Fibroblast of peridontal ligament (primary cell): ENCODE data around the gene IL1RL2.

Experiments
- DNase-seq: peaks from one replicate; pipeline ENCODE4 v3.0.0-alpha.2; 2010; ENCODE audit errors: extremely low read depth

IL1RL2 gene

DNA sequence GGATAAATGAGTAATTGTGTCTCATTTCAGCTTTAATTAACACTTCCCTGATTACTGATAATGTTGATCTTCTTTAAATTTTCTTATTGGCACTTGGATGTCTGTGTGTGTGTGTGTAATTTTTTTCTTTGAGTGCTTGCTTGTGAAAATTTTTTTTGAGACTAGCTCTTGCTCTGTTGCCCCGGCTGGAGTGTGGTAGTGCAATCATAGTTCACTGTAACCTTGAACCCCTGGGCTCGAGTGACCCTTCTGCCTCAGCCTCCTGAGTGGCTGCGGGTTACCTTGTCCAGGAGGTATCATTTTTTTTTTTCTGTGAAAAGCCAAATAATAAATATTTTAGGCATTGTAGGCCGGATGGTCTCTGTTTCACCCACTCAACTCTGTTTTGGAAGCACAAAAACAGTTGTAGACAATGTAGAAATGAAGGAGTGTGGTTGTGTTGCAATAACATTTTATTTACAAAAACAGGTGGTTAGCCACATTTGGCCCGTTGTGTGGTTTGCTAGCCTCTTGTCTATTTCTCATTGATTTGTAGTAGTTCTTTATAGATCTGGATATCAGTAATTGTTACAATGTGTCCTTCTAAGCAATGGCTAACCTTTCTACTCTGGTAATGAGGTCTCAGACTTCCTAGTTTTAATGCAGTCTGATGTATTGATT, 7.9 kb downstream of the IL1RL2 start:
- DNase-seq = no peak

DNA sequence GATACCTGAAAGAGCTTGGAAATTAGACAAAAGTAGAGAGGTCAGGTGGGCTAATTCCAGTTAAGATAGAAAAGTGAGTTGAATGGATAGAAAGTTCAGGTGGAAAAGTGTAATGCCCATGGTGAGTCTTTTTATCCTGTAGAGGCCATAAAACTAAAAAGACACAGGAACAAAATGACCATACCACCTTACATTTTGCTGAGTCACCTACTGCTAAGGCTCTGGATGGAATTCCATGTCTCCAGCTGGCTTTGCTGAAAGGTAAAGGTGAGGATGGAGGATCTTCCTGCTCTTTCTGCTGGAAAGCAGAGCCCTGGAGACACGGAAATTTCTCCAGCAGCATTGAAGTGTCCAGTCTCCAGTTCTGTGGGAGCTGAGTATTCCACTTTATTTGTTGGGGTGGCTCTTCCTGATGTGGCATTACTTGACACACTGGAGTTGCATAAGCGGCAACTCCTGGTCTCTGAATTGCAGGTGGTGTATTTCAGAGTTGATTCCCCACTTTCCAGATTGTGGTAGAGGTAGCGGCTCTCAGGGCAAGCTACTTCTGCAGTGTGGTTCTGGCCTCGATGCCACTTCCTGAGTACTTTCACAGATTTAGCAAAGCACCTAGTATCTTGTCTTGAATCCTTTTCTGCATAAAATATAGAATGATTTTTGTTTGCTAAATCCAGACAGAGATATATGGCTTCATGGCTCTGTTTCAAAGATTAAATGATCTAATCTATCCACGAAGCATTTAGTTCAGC, 10.7 kb downstream of the IL1RL2 start:
- no peak for DNase-seq

DNA sequence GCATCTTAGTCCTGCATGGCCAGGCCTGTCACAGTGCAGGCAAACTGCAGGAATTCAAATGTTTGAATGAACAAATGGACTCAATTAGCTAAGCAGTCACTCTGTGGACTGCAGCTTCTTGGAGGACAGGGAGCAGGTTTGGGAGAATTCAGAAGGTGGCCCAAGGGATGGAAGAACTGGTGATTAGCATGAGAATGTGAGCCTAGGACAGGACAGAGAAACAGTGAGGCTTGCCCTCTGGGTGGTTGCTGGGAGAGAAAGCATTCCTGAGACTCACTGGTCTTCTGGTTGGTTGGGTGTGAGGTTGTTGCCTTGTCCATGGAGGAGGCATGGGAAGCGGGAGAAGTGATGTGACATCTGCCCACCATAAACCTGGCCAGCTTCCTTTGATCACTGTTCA, 13.7 kb downstream of the IL1RL2 start:
- no peak for DNase-seq

DNA sequence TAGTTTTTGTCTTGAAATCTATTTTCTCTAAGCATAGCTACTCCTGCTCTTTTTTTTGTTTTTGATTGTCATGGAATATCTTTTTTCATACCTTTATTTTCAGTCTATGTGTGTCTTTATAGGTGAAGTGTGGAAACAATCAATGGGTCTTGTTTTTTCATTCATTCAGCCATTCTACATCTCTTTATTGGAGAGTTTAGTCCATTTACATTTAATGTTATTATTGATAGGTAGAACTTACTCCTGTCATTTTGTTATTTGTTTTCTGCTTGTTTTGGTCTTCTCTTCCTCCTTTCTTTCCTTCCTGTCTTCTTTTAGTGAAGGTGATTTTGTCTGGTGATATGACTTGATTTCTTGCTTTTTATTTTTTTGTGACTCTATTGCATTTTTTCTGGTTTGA, 17.8 kb downstream of the IL1RL2 start:
- no peak for DNase-seq

DNA sequence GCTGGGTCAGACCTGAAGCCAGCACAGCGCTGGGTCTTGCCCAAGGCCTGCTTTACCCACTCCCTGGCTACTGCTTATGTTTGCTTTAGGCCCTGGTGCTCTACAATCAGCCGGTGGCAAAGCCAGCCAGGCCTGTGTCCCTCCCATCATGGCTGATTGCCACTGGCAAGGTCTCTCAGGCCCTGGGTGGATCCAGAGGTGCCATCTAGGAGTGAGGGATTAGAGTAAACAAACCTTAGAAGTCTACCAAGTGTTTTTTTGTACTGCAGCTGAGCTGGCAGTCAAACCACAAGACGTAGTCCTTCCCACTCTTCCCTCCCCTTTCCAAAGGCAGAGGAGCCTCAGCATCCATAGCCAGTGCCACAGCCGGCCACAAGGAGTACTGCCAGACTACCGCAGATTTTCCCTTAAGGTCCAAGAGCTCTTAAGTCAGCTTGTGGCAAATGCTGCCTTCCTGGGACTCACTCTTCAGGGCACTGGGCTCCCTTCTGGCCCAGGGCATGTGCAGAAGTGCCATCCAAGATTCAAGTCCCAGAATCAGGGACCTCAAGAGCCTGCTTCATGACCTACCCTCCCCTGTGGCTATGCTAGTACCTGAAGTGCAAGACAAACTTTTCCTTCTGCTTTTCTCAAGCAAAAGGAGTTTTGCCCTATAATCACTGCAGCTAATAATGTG, 20.0 kb downstream of the IL1RL2 start:
- peak; percentile 34 for DNase-seq

DNA sequence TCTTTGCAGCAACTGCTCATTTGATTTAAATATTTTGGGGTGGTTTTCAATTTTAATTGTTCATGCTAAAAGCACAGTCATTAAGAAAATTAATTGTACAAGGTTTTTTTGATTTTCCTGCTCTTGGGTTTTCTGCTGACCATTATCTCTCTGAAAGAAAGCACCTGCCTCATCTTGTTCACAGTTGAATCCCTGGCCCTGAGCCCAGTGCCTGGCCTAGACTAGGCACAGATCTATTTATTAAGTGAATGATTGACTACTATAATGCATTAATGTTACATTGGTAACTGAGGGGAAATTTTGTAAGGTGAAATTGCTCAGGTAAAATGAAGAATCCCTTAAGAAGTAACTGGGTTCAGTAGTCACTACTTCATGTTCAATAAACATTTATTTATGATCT, 22.0 kb downstream of the IL1RL2 start:
- no peak for DNase-seq

DNA sequence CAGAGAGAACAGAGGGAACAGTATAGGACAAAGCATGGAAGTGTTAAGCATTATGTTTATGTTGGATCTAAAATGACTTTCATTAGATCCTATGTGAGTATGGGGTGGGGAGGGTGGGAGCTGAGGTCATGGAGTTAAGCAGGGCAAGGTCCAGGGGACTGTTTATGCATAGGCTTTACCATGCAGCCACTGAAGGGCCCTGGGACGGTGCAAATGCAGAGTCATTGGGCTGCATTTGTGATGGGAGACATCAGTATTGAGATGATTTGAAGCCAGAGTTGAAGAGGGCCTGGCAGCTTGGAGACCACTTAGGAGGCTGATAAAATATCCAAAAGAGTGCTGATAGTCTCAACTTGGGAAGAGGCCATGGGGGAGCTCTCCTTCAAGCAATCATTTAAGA, 22.7 kb downstream of the IL1RL2 start:
- DNase-seq = no peak

DNA sequence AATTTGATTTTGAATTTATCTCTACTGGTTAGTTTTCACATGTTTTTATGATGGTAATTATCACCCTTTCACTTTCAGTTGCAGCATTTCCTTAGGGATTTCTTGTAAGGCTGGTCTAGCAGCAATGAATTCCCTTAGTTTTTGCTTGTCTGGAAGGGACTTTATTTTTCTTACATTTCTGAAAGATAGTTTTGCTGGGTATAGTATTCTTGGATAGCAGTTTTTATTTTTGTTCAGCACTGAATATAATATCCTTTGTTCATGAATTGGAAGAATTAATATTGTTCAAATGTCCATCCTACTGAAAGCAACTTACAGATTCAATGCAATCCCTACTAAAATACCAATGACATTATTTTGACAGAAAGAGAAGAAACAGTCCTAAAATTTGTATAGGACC, 30.2 kb downstream of the IL1RL2 start:
- DNase-seq = no peak

DNA sequence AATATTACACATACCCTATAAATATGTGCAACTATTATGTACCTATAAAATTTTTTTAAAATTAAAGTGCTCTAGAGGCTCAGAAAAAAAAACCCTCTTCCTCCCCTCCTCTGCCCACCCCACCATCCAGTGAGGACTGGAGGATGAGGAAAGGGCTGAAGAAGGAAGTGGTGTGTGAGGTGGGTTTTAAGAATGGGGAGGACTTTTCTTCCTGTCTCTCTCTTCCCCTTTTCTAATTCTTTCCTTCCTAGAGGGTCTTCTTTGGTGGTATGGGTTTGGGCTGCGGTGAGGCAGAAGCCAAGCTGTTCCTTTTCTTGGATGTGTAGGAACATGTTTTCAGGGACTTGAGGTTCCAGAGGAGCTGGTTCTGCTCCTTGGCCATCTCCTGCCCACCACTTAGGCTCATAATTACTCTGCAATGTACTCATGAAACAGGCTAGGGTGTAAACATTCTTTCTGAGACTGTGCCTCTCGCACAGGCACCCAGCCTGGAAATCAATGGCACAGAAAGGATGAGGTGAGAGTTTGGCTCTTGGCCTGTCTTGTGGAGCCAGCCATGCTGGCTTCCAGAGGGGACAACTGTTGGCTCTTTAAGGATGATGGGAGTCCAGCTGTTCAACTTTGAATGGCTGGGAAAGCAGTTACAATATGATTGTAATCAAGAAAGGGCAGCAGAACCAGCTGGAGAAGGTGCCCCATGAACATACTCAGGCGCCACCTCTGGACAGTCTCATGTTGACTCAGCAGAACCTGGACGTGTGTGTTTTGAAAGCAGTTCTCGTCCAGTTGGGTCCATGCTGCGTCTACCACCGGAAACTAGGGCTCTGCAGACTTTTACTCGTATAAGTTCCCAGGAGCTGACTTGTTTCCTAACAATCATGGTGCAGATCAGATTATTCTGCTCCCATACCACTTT, 38.3 kb downstream of the IL1RL2 start:
- DNase-seq = no peak

DNA sequence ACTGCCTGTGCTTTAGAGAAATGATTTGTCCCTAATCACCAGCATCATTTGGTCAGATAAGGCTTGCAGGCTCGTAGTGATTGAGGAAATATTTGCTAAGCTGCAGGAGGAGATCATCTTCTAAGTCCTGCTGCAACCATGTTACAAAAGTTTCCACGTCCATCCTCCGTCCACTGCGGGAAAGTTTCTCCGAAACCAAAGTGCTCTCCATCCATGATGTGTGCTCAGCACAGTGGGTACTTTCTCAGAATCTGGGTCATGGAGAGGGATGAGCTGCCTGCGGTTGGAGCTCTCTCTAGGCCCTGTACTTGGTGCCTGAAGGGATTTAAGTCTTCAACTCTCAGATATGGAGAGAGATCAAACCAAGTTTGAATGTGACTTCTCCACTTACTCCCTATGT, 39.3 kb downstream of the IL1RL2 start:
- no peak for DNase-seq

DNA sequence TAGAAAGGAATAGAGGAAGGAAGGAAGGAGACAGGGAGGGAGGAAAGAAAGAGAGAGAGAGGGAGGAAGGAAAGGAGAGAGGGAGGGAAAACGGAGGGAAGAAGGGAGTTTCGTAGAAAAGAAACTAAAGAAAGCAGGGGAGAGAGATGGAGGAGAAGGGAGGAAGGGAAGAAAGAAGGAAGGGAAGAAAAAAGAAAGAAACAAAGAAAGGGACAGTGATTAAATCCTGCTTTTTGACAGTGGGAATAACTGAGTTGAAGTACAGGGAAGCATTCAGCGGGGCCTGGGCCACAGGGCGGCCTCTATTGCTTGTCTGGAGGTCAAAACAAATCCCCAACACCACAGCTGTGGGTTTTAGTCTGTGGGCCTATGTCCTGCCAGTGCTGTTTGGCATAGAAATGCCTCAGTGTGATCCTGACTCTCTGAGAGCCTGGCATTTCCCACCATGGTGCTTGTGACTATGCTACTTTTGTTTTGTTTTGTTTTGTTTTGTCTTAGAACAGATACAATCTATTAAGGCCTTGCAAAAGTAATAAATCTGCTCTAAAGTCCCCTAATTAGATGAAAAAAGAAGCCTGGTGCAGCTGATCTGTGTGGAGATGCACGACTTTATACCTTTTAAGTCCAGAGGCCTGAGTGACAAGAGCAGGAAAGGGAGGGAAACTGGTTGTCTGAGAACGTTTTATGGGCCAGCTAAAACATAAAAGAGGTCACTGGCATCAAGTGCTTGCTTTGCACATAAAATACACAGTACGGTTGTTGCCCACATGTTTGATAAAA, 40.0 kb downstream of the IL1RL2 start:
- peak; percentile 29 for DNase-seq

DNA sequence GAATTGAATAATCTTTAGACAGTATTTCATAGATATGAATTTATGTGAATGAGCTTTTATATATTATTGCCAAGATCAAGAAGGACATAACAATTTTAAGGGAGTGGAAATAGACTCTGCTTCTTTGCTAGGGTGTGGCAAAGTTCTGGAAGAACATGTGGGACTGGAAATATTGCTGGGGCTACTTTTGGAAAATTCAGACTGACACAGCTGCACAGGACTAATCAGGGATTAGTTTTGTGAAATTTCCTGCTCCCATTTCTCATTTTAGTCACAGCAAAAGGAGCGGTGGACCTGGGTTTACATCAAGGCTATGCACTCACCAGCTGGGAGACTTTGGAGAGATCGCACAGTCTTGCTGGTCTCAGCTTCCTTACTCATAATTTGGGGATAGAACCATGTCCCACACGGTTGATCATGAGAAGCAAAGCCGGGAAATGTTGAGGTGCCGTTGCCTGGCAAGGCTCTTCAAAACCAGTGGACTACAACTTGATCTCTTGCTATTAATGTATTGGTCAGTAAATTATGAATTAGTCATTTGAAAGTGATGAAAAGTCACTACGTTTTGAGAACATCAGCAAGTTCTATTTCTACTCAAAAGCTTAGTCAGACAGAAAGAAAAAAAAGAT, 42.4 kb downstream of the IL1RL2 start:
- DNase-seq = peak; percentile 3

DNA sequence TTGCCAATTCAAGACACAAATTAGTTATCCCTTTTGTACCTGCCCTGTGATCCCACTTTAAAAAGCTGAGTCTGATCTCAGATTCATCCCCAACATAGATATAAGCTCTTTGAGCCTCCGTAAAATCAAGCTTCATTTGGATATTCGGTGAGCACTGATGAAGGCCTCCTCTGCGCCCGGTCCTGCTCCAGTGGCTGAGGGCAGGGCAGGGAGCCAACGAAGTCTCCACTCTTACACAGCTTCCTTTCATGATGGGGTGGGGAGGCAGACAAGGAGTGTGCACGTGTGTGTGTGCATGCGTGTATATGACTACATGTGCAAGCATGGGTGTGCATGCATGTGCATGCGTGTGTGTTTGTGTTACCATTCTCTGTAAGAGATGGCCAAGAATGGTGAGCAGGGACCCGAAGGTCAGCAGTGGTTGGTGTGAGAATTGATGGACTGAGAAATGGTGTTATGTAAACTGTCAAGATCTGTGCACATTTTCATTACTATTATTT, 43.6 kb downstream of the IL1RL2 start:
- DNase-seq = no peak

DNA sequence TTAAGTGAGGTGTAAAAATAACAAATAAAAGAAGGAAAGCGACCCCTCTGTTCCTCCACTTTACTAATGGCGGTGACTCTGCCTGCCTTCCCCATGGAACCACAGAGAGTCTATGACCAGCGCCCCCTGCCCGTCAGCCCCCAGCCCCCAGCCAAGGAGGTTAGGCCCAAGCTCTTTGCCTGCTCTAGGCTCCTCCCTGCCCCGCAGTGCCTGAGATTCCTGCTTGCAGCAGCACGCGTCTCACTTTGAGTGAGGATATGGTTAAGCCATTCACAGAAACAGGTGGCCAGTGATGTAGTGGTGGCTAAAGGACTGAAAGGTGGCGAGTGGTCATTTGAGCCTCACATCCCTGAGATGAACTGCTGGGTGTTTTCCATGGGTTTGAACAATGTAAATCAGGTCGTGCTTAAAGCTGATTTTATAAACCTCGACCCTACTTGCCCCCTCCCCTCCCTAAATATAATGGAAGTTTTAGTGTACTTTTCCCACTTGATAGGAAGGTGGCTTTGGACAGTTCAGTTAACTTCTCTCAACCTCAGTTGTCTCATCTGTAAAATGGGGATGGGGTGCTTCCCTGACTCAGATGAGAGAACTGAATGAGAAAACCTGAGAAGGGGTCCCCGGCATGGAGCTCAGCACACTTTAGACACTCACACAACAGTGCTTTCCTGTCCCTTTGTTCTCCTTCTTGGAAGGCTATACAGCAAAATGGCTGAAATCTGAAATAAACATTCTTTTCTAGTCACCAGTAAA, 46.5 kb downstream of the IL1RL2 start:
- DNase-seq = no peak

DNA sequence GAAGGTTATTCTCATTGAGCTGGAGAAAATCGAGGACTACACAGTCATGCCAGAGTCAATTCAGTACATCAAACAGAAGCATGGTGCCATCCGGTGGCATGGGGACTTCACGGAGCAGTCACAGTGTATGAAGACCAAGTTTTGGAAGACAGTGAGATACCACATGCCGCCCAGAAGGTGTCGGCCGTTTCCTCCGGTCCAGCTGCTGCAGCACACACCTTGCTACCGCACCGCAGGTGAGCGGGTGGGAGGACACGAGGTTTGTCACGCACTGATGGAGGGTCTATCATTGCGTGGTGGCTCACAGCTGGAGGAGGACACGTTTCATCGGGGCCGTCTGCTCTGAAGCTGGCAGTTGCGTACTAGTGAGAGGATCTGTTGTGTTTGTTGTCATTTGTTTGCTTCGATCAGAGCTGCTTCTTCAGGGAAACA, 48.2 kb downstream of the IL1RL2 start:
- DNase-seq = no peak

DNA sequence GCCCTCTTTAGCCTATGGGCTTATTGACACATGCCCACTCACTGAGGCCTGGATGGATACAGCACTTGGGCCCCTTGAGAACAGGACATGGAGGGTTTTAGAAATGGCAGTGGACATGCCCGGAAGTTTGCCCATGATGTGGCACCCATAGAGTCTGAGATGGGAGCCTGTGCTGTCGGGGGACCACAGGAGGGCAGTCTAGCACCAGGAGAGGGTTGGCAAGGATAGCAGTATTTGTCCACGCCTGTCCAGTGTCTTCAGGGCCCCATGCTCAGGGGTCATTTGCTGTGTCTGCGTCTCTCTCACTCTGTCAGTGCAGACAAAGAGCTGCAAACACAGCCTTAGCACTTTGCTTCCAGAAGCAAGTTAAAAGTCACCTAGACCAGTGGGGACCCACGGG, 48.7 kb downstream of the IL1RL2 start:
- no peak for DNase-seq

DNA sequence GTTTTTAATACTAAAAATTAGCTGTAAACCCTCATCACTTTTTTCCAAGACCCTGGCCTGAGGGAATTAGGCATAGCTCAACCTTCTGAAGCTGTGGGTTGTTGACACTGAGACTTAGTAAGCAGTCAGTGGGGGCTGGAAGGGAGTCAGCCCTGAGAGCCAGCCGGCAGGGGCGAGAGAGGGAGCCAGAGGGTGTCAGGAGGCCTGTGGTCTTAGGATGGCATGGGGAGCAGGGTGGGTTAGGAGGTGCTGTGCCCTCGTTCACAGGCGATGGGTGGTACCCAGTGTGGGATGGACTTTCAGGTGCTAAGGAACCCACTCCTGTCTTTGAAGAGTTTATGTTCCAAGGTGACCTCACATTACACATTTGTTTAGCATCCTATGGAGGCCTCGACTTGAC, 49.3 kb downstream of the IL1RL2 start:
- no peak for DNase-seq

DNA sequence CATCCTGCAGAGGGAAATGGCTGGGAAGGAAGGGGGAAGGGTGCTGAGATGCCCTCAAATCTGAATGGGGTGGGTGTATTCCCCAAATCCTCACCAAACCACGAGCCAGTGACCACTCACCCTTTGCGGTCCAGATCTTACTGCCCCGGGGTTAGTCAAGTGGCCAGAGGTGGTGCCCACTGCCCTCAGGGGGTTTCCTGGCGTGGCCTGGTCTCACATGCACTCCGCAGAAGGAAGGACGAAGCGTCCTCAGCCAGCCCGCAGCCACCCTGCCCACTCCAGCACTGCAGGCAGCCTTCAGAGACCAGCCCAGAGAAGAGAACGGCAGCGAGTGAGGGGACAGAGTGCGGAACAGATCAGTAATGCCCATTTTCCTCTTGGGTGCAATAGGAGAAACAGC, 50.4 kb downstream of the IL1RL2 start:
- DNase-seq = no peak

DNA sequence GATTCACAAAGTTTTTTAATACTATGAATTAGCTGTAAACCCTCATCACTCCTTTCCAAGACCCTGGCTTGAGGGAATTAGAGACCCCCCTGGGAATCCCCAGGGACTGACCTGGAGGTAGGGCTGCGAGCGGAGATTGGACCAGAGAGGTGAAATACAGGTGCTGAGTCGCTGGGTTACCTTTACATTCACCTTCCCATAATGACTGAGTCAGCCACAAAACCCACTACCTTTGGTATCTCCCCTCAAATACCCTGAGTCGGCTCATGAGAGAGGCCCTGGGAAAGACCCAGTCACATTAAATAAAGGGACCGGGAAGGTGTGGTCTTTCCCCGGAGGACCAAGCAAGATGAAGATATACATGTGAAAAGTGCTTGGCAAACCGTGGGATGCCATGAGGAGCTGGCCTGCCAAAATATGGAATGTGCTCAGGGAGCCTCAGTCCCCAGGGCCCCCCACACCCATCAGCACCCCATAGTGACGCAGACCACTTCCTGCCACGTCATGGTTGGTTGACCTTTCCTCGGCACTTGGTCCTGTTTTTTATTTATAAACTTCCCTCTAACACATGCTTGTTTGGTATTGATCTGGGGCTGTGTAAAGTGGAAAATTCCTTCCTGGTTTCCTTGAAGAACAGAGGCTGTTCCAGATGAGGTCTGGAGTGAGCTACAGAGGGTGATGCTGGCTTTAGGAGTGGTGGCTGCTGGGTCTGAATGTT, 51.4 kb downstream of the IL1RL2 start:
- peak; percentile 74 for DNase-seq
